Measurements from ENCODE around the gene NUP37.
"Not testable (repeated sequence)": the region's sequence is repeated elsewhere in the genome, so short reads cannot be mapped to it uniquely, and the experiment has no call there.

NUP37 gene

GRCh38 chr12:102093319-102093718 lies 26.6 kb downstream of the NUP37 start:
- no peak overlapping the region for H3K27ac ChIP-seq

GRCh38 chr12:102089228-102089835 lies 30.6 kb downstream of the NUP37 start:
- not testable (repeated sequence) for H3K4me1 ChIP-seq (ENCODE audit: control insufficient read depth in 1 of 2, insufficient read depth in 1 of 2, low read depth in 1 of 2, low read length in 1 of 2); H3K27ac ChIP-seq
- peaks cover 17% of the 10 kb centered on the region for H3K36me3 ChIP-seq

More at GRCh38 chr12:102093319-102093718, 26.6 kb downstream of the NUP37 start:
- Histone ChIP-seq H3K4me3 (ENCODE audit: low read depth in 1 of 2, low read length in 1 of 2) (no peak overlapping the region), H3K27me3 (no peaks in the 10 kb centered on the region), H3K9me3 (no peaks in the 10 kb centered on the region), H3K36me3 (peaks cover 27% of the 10 kb centered on the region), H3K4me1 (ENCODE audit: control insufficient read depth in 1 of 2, insufficient read depth in 1 of 2, low read depth in 1 of 2, low read length in 1 of 2) (no peaks in the 10 kb centered on the region)
- no peak for TF ChIP-seq CTCF (IDR thresholded peaks at IDR 0.05)

GRCh38 chr12:102080842-102081241 lies 39.1 kb downstream of the NUP37 start:
- Histone ChIP-seq H3K27me3 (no peaks in the 10 kb centered on the region), H3K9me3 (no peaks in the 10 kb centered on the region), H3K4me1 (ENCODE audit: control insufficient read depth in 1 of 2, insufficient read depth in 1 of 2, low read depth in 1 of 2, low read length in 1 of 2) (no peaks in the 10 kb centered on the region), H3K27ac (no peak overlapping the region), H3K36me3 (peaks cover 52% of the 10 kb centered on the region), H3K4me3 (ENCODE audit: low read depth in 1 of 2, low read length in 1 of 2) (no peak overlapping the region)
- TF ChIP-seq CTCF (IDR thresholded peaks at IDR 0.05), result no peak

More at GRCh38 chr12:102089228-102089835, 30.6 kb downstream of the NUP37 start:
- not testable (repeated sequence) for H3K9me3 ChIP-seq; H3K4me3 ChIP-seq (ENCODE audit: low read depth in 1 of 2, low read length in 1 of 2); H3K27me3 ChIP-seq

GRCh38 chr12:102072092-102072491 lies 47.8 kb downstream of the NUP37 start:
- H3K9me3 ChIP-seq; H3K4me3 ChIP-seq (ENCODE audit: low read depth in 1 of 2, low read length in 1 of 2); H3K27me3 ChIP-seq; H3K27ac ChIP-seq; H3K4me1 ChIP-seq (ENCODE audit: control insufficient read depth in 1 of 2, insufficient read depth in 1 of 2, low read depth in 1 of 2, low read length in 1 of 2): not testable (repeated sequence)
- peaks cover 29% of the 10 kb centered on the region for H3K36me3 ChIP-seq

- Histone ChIP-seq H3K4me3 (ENCODE audit: low read depth in 1 of 2, low read length in 1 of 2) (no peak overlapping the region), H3K27me3 (no peaks in the 10 kb centered on the region), H3K36me3 (peaks cover 8% of the 10 kb centered on the region), H3K9me3 (no peaks in the 10 kb centered on the region), H3K27ac (no peak overlapping the region), H3K4me1 (ENCODE audit: control insufficient read depth in 1 of 2, insufficient read depth in 1 of 2, low read depth in 1 of 2, low read length in 1 of 2) (no peaks in the 10 kb centered on the region)
- no peak for TF ChIP-seq CTCF (IDR thresholded peaks at IDR 0.05)
Observed at GRCh38 chr12:102069707-102070106, 50.2 kb downstream of the NUP37 start.

GRCh38 chr12:102067574-102068258 lies 52.2 kb downstream of the NUP37 start:
- Histone ChIP-seq H3K27me3 (no peaks in the 10 kb centered on the region), H3K4me3 (ENCODE audit: low read depth in 1 of 2, low read length in 1 of 2) (no peak overlapping the region), H3K4me1 (ENCODE audit: control insufficient read depth in 1 of 2, insufficient read depth in 1 of 2, low read depth in 1 of 2, low read length in 1 of 2) (no peaks in the 10 kb centered on the region), H3K9me3 (no peaks in the 10 kb centered on the region), H3K36me3 (no peaks in the 10 kb centered on the region), H3K27ac (no peak overlapping the region)
- no peak for TF ChIP-seq CTCF (IDR thresholded peaks at IDR 0.05)
